Fibroblast of lung (primary cell): ENCODE results near the gene HTR3B.

Source experiments
- CTCF ChIP-seq, 2 donors: IDR thresholded peaks in 1 of 2; conservative IDR thresholded peaks in 1 of 2; 1 replicate in 1 of 2; 2 replicates in 1 of 2; pipeline ENCODE4 v1.5.1; 2011 to 2012; ENCODE audit warnings: low read length in 2 of 2, control low read depth in 1 of 2, inconsistent platforms in 1 of 2, low read depth in 1 of 2, mild to moderate bottlenecking in 1 of 2
- EZH2 ChIP-seq: IDR thresholded peaks from 2 replicates; pipeline ENCODE4 v1.5.1; 2012; ENCODE audit warnings: low read length, control low read depth, mild to moderate bottlenecking; ENCODE audit errors: missing control alignments

- TF ChIP-seq CTCF (conservative IDR thresholded peaks at IDR 0.05 in 1 of 2, IDR thresholded peaks at IDR 0.05 in 1 of 2; ENCODE audit: low read depth in 1 of 2, low read length in 2 of 2), result no peak
- TF ChIP-seq EZH2, result no peak
These were observed 30.2 kb downstream of the HTR3B start for GRCh38 chr11:113934761-113935160.
